CD4-positive, CD25-positive, alpha-beta regulatory T cell (primary cell): Measurements from ENCODE around the gene POLE. TPM values are rescaled to one million over a fixed set of nuclear protein-coding genes. Genes with fewer than 3 reads are reported as not detected.

Source experiments
- ATAC-seq, 2 donors: fragments of 150-1000 bp; cut with Tn5 transposase; one replicate each; pipeline ENCODE4 v1.10.0; 2021; ENCODE audit warnings: low read depth in 2 of 2, moderate number of reproducible peaks in 2 of 2, moderate library complexity in 1 of 2
- DNase-seq, 3 donors: peaks; one replicate each; pipeline versions ENCODE4 v3.0.0 to v3.0.0-alpha.2; 2012 to 2022; ENCODE audit warnings: mixed read lengths in 1 of 3
- H3K27ac ChIP-seq: one replicate; pipeline ENCODE4 v1.7.0; 2013; ENCODE audit warnings: mild to moderate bottlenecking, low read length; ENCODE audit not compliant: insufficient read depth, poor library complexity, severe bottlenecking
- H3K27me3 ChIP-seq: one replicate; pipeline ENCODE4 v1.7.0; 2013; ENCODE audit warnings: low read length; ENCODE audit not compliant: control insufficient read depth, insufficient read depth
- H3K36me3 ChIP-seq: one replicate; pipeline ENCODE4 v1.7.0; 2013; ENCODE audit warnings: mild to moderate bottlenecking, low read length, moderate library complexity; ENCODE audit not compliant: control insufficient read depth, insufficient read depth
- H3K4me1 ChIP-seq: 2 replicates; pipeline ENCODE4 v1.7.0; 2013; ENCODE audit warnings: mild to moderate bottlenecking, low read length; ENCODE audit not compliant: insufficient read depth, control insufficient read depth, poor library complexity, severe bottlenecking
- H3K4me3 ChIP-seq: one replicate; pipeline ENCODE4 v1.7.0; 2013; ENCODE audit warnings: low read depth, mild to moderate bottlenecking, low read length, moderate library complexity
- H3K9me3 ChIP-seq, 2 experiments: 1 replicate in 1 of 2; 2 replicates in 1 of 2; pipeline ENCODE4 v1.7.0; 2013; ENCODE audit warnings: low read length in 2 of 2, mild to moderate bottlenecking in 1 of 2, moderate library complexity in 1 of 2; ENCODE audit not compliant: control insufficient read depth in 2 of 2
- H3K27ac Mint-ChIP-seq, 3 donors: one replicate each; pipeline ENCODE4 v1.8.0; 2020 to 2022; ENCODE audit warnings: mild to moderate bottlenecking in 3 of 3, mixed read lengths in 3 of 3, moderate library complexity in 2 of 3
- H3K27me3 Mint-ChIP-seq: one replicate; pipeline ENCODE4 v1.8.0; 2022; ENCODE audit warnings: mild to moderate bottlenecking, mixed read lengths
- H3K36me3 Mint-ChIP-seq: one replicate; pipeline ENCODE4 v1.8.0; 2020; ENCODE audit warnings: mixed read lengths
- H3K4me1 Mint-ChIP-seq, 4 donors: one replicate each; pipeline ENCODE4 v1.8.0; 2020 to 2022; ENCODE audit warnings: mixed read lengths in 4 of 4, mild to moderate bottlenecking in 1 of 4
- H3K4me3 Mint-ChIP-seq, 4 donors: one replicate each; pipeline ENCODE4 v1.8.0; 2020 to 2022; ENCODE audit warnings: mild to moderate bottlenecking in 4 of 4, mixed read lengths in 4 of 4, moderate library complexity in 3 of 4
- H3K9me3 Mint-ChIP-seq, 7 donors: one replicate each; pipeline ENCODE4 v1.8.0; 2020 to 2022; ENCODE audit warnings: mixed read lengths in 7 of 7, mild to moderate bottlenecking in 3 of 7, moderate library complexity in 2 of 7
- polyA plus RNA-seq, 4 donors: library from polyadenylated mRNA; unstranded; fragments of 300-500 nt; fragmentation: Illumina TruSeq; gene quantifications; one replicate each; pipeline ENCODE4 v1.2.3, GENCODE V29; 2021
- total RNA-seq: library from RNA; stranded (reverse); gene quantifications from one replicate; pipeline ENCODE4 v1.2.3, GENCODE V29; 2022

The POLE gene
- total and polyA plus RNA-seq, 5 donors from 2014 or later, result 2.4 to 51.1 (median 3.7) TPM

- DNase-seq (no peak), ATAC-seq (no peak)
- Mint-ChIP-seq H3K4me1 (no peaks in the 10 kb centered on the region), H3K27ac (no peak overlapping the region), H3K9me3 (no peaks in the 10 kb centered on the region), H3K4me3 (no peak overlapping the region), H3K36me3 (peaks cover 40% of the 10 kb centered on the region), H3K27me3 (no peaks in the 10 kb centered on the region)
- Histone ChIP-seq H3K36me3 (peaks cover 69% of the 10 kb centered on the region), H3K9me3 (no peaks in the 10 kb centered on the region), H3K27me3 (no peaks in the 10 kb centered on the region), H3K27ac (no peak overlapping the region), H3K4me3 (no peak overlapping the region), H3K4me1 (no peaks in the 10 kb centered on the region)
Observed at GRCh38 chr12:132723015-132723763, 36.0 kb upstream of the POLE start.

GRCh38 chr12:132720606-132721345 is 33.6 kb upstream of the POLE start:
- H3K4me3 Mint-ChIP-seq, result no peak overlapping the region
- Histone ChIP-seq H3K27ac (no peak overlapping the region), H3K27me3 (no peaks in the 10 kb centered on the region), H3K9me3 (no peaks in the 10 kb centered on the region), H3K4me1 (no peaks in the 10 kb centered on the region), H3K36me3 (peaks cover 60% of the 10 kb centered on the region), H3K4me3 (no peak overlapping the region)
- no peaks in the 10 kb centered on the region for H3K4me1 Mint-ChIP-seq
- peak overlapping the region in 1 of 3 donors; percentile 26 for H3K27ac Mint-ChIP-seq
- ATAC-seq (no peak), DNase-seq (no peak)
- H3K9me3 Mint-ChIP-seq, result no peaks in the 10 kb centered on the region
- H3K27me3 Mint-ChIP-seq, result no peaks in the 10 kb centered on the region
- peaks cover 24% of the 10 kb centered on the region for H3K36me3 Mint-ChIP-seq

- DNase-seq (no peak), ATAC-seq (no peak)
- Mint-ChIP-seq H3K27me3 (no peaks in the 10 kb centered on the region), H3K9me3 (no peaks in the 10 kb centered on the region), H3K36me3 (peaks cover 16% of the 10 kb centered on the region), H3K27ac (no peak overlapping the region), H3K4me1 (no peaks in the 10 kb centered on the region), H3K4me3 (no peak overlapping the region)
- Histone ChIP-seq H3K36me3 (peaks cover 55% of the 10 kb centered on the region), H3K27me3 (no peaks in the 10 kb centered on the region), H3K9me3 (no peaks in the 10 kb centered on the region), H3K4me1 (no peaks in the 10 kb centered on the region), H3K27ac (no peak overlapping the region), H3K4me3 (no peak overlapping the region)
Observed at GRCh38 chr12:132719954-132720324, 32.8 kb upstream of the POLE start.

- Histone ChIP-seq H3K36me3 (peaks cover 55% of the 10 kb centered on the region), H3K9me3 (no peaks in the 10 kb centered on the region), H3K4me3 (no peak overlapping the region), H3K27me3 (no peaks in the 10 kb centered on the region), H3K27ac (no peak overlapping the region), H3K4me1 (no peaks in the 10 kb centered on the region)
- Mint-ChIP-seq H3K27ac (peak overlapping the region in 1 of 3 donors; percentile 60), H3K36me3 (peaks cover 17% of the 10 kb centered on the region), H3K9me3 (no peaks in the 10 kb centered on the region), H3K4me1 (peaks cover 0 to 3% (median 1%) of the 10 kb centered on the region in 4 donors), H3K4me3 (peak overlapping the region in 1 of 4 donors; percentile 15), H3K27me3 (no peaks in the 10 kb centered on the region)
- DNase-seq (no peak), ATAC-seq (no peak)
Observed at GRCh38 chr12:132719141-132719953, 32.2 kb upstream of the POLE start.

GRCh38 chr12:132718644-132719043 is 31.5 kb upstream of the POLE start:
- peak overlapping the region in 2 of 4 donors; percentile 32 to 38 for H3K4me3 Mint-ChIP-seq
- peaks cover 0 to 6% (median 1%) of the 10 kb centered on the region in 4 donors for H3K4me1 Mint-ChIP-seq

GRCh38 chr12:132717531-132718387 is 30.6 kb upstream of the POLE start:
- no peaks in the 10 kb centered on the region for H3K9me3 ChIP-seq
- H3K27ac Mint-ChIP-seq, result no peak overlapping the region
- peaks cover 0 to 15% (median 4%) of the 10 kb centered on the region in 4 donors for H3K4me1 Mint-ChIP-seq
- ATAC-seq, result peak in 1 of 2 donors; percentile 9
- H3K27ac ChIP-seq, result no peak overlapping the region
- no peaks in the 10 kb centered on the region for H3K9me3 Mint-ChIP-seq
- no peaks in the 10 kb centered on the region for H3K4me1 ChIP-seq
- peaks cover 46% of the 10 kb centered on the region for H3K36me3 ChIP-seq
- no peaks in the 10 kb centered on the region for H3K27me3 Mint-ChIP-seq
- no peak overlapping the region for H3K4me3 Mint-ChIP-seq
- H3K4me3 ChIP-seq, result no peak overlapping the region
- H3K36me3 Mint-ChIP-seq, result peaks cover 13% of the 10 kb centered on the region
- DNase-seq, result no peak
- H3K27me3 ChIP-seq, result no peaks in the 10 kb centered on the region

More at GRCh38 chr12:132718644-132719043, 31.5 kb upstream of the POLE start:
- H3K27me3 Mint-ChIP-seq, result no peaks in the 10 kb centered on the region
- Histone ChIP-seq H3K4me3 (no peak overlapping the region), H3K27me3 (no peaks in the 10 kb centered on the region), H3K9me3 (no peaks in the 10 kb centered on the region), H3K36me3 (peaks cover 53% of the 10 kb centered on the region), H3K4me1 (no peaks in the 10 kb centered on the region), H3K27ac (no peak overlapping the region)
- no peaks in the 10 kb centered on the region for H3K9me3 Mint-ChIP-seq
- peaks cover 13% of the 10 kb centered on the region for H3K36me3 Mint-ChIP-seq
- no peak overlapping the region for H3K27ac Mint-ChIP-seq
- DNase-seq, result no peak
- no peak for ATAC-seq

GRCh38 chr12:132717011-132717410 is 29.9 kb upstream of the POLE start:
- ATAC-seq (no peak), DNase-seq (no peak)
- H3K4me1 Mint-ChIP-seq, result peaks cover 0 to 21% (median 5%) of the 10 kb centered on the region in 4 donors
- no peaks in the 10 kb centered on the region for H3K27me3 Mint-ChIP-seq
- no peak overlapping the region for H3K27ac ChIP-seq
- H3K27me3 ChIP-seq, result no peaks in the 10 kb centered on the region
- H3K4me3 Mint-ChIP-seq, result no peak overlapping the region
- H3K4me3 ChIP-seq, result no peak overlapping the region
- peaks cover 13% of the 10 kb centered on the region for H3K36me3 Mint-ChIP-seq
- peaks cover 46% of the 10 kb centered on the region for H3K36me3 ChIP-seq
- no peaks in the 10 kb centered on the region for H3K9me3 Mint-ChIP-seq
- peaks cover 6% of the 10 kb centered on the region for H3K4me1 ChIP-seq
- no peaks in the 10 kb centered on the region for H3K9me3 ChIP-seq
- no peak overlapping the region for H3K27ac Mint-ChIP-seq
